Measurements from ENCODE around the gene ABCC12.

ABCC12 gene

GRCh38 chr16:48131201-48131935, 24.4 kb downstream of the ABCC12 start:
- DNase-seq (ENCODE audit: low spot score): no peak

GRCh38 chr16:48129926-48130325, 25.9 kb downstream of the ABCC12 start:
- no peak for DNase-seq (ENCODE audit: low spot score)

- no peak for DNase-seq (ENCODE audit: low spot score)
These were observed 27.0 kb downstream of the ABCC12 start for GRCh38 chr16:48128769-48129168.

- no peak for DNase-seq (ENCODE audit: low spot score)
These were observed 28.8 kb downstream of the ABCC12 start for GRCh38 chr16:48126801-48127644.

- no peak for DNase-seq (ENCODE audit: low spot score)
These were observed 29.9 kb downstream of the ABCC12 start for GRCh38 chr16:48125888-48126287.

- DNase-seq (ENCODE audit: low spot score): no peak
These were observed 31.5 kb downstream of the ABCC12 start for GRCh38 chr16:48124266-48124665.

- no peak for DNase-seq (ENCODE audit: low spot score)
These were observed 32.5 kb downstream of the ABCC12 start for GRCh38 chr16:48123104-48123788.

GRCh38 chr16:48121276-48121675, 34.5 kb downstream of the ABCC12 start:
- DNase-seq (ENCODE audit: low spot score): no peak

- DNase-seq (ENCODE audit: low spot score): no peak
These were observed 37.0 kb downstream of the ABCC12 start for GRCh38 chr16:48118841-48119240.

- DNase-seq (ENCODE audit: low spot score): peak; percentile 76
These were observed 38.3 kb downstream of the ABCC12 start for GRCh38 chr16:48117217-48118105.

- DNase-seq (ENCODE audit: low spot score): no peak
These were observed 40.5 kb downstream of the ABCC12 start for GRCh38 chr16:48115299-48115698.

GRCh38 chr16:48114410-48114809, 41.4 kb downstream of the ABCC12 start:
- no peak for DNase-seq (ENCODE audit: low spot score)

- DNase-seq (ENCODE audit: low spot score): peak; percentile 20
These were observed 42.3 kb downstream of the ABCC12 start for GRCh38 chr16:48113471-48113870.

- no peak for DNase-seq (ENCODE audit: low spot score)
These were observed 42.8 kb downstream of the ABCC12 start for GRCh38 chr16:48113001-48113400.

GRCh38 chr16:48112600-48112999, 43.2 kb downstream of the ABCC12 start:
- DNase-seq (ENCODE audit: low spot score): no peak

- DNase-seq (ENCODE audit: low spot score): no peak
These were observed 44.8 kb downstream of the ABCC12 start for GRCh38 chr16:48110982-48111381.

- DNase-seq (ENCODE audit: low spot score): no peak
These were observed 45.8 kb downstream of the ABCC12 start for GRCh38 chr16:48110000-48110399.

- DNase-seq (ENCODE audit: low spot score): no peak
These were observed 46.3 kb downstream of the ABCC12 start for GRCh38 chr16:48109475-48109874.

- DNase-seq (ENCODE audit: low spot score): no peak
These were observed 49.3 kb downstream of the ABCC12 start for GRCh38 chr16:48106446-48106845.
